GM12891 (cell line): Measurements from ENCODE around the gene TNS1.

Source experiments
- DNase-seq: peaks from one replicate; pipeline ENCODE4 v3.0.0; 2011; ENCODE audit warnings: low spot score; ENCODE audit not compliant: insufficient read length
- FAIRE-seq: peaks from 2 replicates; lab custom pipeline; 2011; peaks lifted over from hg19 to GRCh38; lab: Jason Lieb, UNC
- PAX5 ChIP-seq: IDR thresholded peaks from 2 replicates; pipeline ENCODE4 v1.6.1; 2011; ENCODE audit warnings: low read length, moderate library complexity, mild to moderate bottlenecking; ENCODE audit not compliant: insufficient read depth, severe bottlenecking
- POLR2A ChIP-seq: IDR thresholded peaks from 2 replicates; pipeline ENCODE4 v1.6.1; 2011; ENCODE audit warnings: low read depth, low read length, control low read depth
- POLR2AphosphoS5 ChIP-seq: IDR thresholded peaks from 2 replicates; pipeline ENCODE4 v1.6.1; 2011; ENCODE audit warnings: low read depth, low read length, control low read depth
- POU2F2 ChIP-seq: IDR thresholded peaks from 2 replicates; pipeline ENCODE4 v1.6.1; 2011; ENCODE audit warnings: low read depth, mild to moderate bottlenecking, control low read depth, low read length, moderate library complexity
- SPI1 ChIP-seq: IDR thresholded peaks from 2 replicates; pipeline ENCODE4 v1.6.1; 2011; ENCODE audit warnings: low read depth, low read length, control low read depth
- TAF1 ChIP-seq: IDR thresholded peaks from 2 replicates; pipeline ENCODE4 v1.6.1; 2011; ENCODE audit warnings: low read depth, low read length, control low read depth

TNS1 gene

GRCh38 chr2:217766356-217766755 lies 236.4 kb downstream of the TNS1 start:
- TF ChIP-seq POLR2AphosphoS5 (no peak), SPI1 (no peak)
- no peak for DNase-seq
- FAIRE-seq = no peak

DNA sequence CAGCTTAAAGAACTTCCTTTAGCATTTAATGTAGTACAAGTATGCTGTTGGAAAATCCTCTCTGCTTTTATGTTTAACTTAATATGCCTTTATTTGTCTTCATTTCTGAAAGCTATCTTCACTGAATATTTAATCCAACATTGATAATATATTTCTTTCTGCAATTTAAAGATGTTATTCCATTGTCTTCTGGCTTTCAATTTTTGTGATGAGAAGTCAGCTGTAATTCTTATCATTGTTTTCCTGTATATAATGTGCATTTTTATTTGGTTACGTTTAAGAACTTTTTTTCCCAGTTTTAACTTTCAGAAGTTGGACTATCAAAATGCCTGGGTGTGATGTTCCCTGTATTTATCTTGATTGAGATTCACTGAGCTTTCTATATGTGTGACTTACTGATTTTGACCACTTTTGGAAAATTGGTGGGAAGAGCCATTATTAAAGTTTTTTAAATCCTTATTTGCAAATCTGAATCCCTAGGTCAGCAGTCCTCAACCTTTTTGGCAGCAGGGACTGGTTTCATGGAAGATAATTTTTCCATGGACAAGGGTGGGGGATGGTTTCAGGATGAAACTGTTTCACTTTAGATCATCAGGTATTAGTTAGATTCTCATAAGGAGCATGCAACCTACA lies 241.0 kb downstream of the TNS1 start:
- no peak for TF ChIP-seq POLR2A
- FAIRE-seq = no peak
- DNase-seq = no peak

- no peak for TF ChIP-seq POLR2A
- no peak for TF ChIP-seq TAF1
- no peak for TF ChIP-seq POLR2AphosphoS5
- no peak for TF ChIP-seq POU2F2
- no peak for TF ChIP-seq SPI1
- no peak for TF ChIP-seq PAX5
- FAIRE-seq (no peak), DNase-seq (no peak)
Observed at GRCh38 chr2:217759991-217760390, 242.8 kb downstream of the TNS1 start.

GRCh38 chr2:217757108-217757463 lies 245.7 kb downstream of the TNS1 start:
- no peak for FAIRE-seq
- DNase-seq = no peak
- TF ChIP-seq POLR2A = no peak
- TF ChIP-seq TAF1 = no peak
- no peak for TF ChIP-seq POU2F2
- no peak for TF ChIP-seq PAX5
- TF ChIP-seq POLR2AphosphoS5 = no peak
- no peak for TF ChIP-seq SPI1

DNA sequence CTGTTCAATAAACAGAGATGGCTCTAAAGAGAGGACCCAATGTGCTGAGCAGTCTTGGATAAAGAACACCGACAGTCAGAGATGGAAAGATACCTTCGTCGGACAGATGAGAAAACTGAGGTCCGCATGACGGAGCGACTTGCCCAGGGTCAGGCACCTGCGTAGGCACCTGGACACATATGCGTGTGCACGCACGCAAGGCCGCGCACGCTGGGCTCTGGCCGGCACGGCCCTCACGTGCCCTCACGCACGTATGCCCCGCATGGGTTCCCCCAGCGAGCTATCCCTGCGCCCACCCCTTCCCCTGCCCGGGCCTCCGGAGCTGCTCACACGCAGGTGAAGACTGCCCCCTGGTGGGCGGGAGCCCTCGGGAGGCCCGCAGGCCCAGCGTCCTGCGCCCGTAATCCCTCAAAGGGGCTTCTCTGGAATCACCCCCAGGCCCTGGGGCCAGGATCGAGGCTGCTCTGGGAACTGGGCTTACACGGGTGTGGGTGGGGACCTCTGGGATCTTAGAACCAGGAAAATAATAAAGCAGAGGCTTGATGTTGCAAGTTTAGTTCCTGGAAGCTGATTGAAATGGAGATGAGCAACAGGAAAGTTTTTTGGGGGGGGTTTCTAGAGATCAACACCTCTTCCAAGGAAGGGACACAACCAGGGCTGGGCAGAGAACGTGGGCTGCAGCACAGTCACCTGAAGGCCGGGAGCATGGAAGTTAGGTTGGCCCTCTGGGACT lies 246.3 kb downstream of the TNS1 start:
- FAIRE-seq (peak; percentile 65), DNase-seq (peak; percentile 82)
- no peak for TF ChIP-seq TAF1
- TF ChIP-seq POU2F2 = no peak
- no peak for TF ChIP-seq PAX5
- no peak for TF ChIP-seq POLR2A
- no peak for TF ChIP-seq SPI1
- TF ChIP-seq POLR2AphosphoS5 = no peak

DNA sequence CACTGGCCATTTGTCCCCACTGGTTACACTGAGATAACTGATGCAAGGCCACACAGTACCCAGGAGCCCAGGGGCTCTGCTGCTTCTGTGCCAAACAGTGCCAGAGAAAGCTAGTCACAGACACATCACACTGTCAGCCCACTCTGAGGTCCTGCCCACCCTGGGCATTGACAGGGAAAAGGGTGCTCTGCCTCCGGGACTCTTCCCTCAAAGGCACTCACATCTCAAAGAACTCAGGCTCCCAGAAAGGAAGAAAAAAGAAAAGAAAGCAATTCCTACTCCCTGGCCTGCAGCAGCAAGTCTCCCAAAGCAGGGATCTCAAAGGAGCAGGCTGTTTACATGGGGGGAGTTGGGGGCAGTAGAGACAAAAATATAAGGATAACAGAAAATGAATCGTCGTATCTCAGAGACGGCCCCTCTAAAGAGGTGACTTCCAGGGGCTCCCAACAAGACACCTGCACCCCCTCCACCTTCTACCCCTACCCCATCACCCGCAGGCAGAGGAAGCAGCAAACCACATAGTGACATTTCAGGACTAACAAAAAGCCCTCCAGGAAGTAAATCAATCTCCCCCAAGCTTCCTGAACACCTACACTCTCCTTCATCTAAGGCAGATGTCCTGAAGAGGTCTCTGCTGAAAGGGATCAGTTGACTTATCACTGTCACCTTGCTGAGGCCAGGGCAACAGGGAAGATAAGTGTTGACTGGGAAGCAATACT lies 247.6 kb downstream of the TNS1 start:
- FAIRE-seq = no peak
- no peak for DNase-seq
- TF ChIP-seq POLR2AphosphoS5 (no peak), POLR2A (no peak), POU2F2 (no peak), SPI1 (no peak), PAX5 (no peak), TAF1 (no peak)

DNA sequence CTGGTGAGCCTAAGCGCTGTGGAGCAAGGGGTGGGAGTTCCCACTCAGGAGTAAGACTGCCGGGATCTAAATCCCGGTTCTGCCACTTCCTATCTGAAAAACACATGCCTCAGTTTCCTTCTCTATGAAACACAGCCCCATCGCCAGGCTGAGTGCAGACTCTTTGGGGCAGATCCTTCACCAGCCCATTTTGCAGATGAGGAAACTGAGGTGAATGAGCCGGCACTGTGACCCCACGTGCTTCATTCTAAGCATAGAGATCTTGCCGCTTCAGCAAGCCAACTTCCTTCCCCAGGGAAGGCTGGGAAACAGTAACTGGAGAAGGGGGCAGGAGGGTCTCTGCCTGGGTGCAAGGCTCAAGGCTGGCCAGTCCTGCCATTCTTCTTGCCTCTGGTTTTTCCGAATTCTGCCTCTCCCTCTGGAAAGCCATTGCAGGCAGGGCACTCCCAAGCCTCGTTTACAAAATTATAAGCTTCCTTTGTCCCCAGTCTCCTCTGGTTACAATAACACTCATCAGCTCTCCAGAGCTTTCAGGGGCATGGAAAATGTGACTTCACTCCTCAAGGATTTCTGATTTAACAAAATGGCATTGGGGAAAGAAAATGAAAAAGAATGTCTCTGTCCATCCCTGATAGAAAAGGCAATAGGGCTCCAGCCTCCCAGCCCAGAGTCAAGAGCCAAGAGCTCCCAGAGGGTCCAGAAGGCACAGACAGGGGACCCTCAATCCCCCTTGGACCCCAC lies 249.2 kb downstream of the TNS1 start:
- DNase-seq (no peak), FAIRE-seq (no peak)

GRCh38 chr2:217752714-217753459 lies 249.9 kb downstream of the TNS1 start:
- TF ChIP-seq TAF1 (no peak), POU2F2 (no peak), POLR2A (no peak), SPI1 (no peak), POLR2AphosphoS5 (no peak), PAX5 (no peak)
- no peak for FAIRE-seq
- DNase-seq = no peak

More for the DNA sequence above, 249.2 kb downstream of the TNS1 start:
- TF ChIP-seq POLR2A (no peak), POLR2AphosphoS5 (no peak), TAF1 (no peak), PAX5 (no peak), SPI1 (no peak), POU2F2 (no peak)

GRCh38 chr2:217751952-217752351 lies 250.8 kb downstream of the TNS1 start:
- FAIRE-seq (no peak), DNase-seq (no peak)
- TF ChIP-seq POLR2A = no peak
- no peak for TF ChIP-seq PAX5
- TF ChIP-seq POLR2AphosphoS5 = no peak
- no peak for TF ChIP-seq TAF1
- TF ChIP-seq POU2F2 = no peak
- TF ChIP-seq SPI1 = no peak
